Tibial nerve (tissue), 4 donors: ENCODE data around the gene ABLIM2. TPM values are rescaled to one million over a fixed set of nuclear protein-coding genes. Genes with fewer than 3 reads are reported as not detected.
A peak's percentile ranks its signal among the peaks of the same experiment; 100 is the strongest.

ENCODE experiments used
- DNase-seq, 2 donors: peaks; one replicate each; pipeline ENCODE4 v3.0.0-alpha.2; 2019; ENCODE audit warnings: low spot score in 2 of 2
- H3K27ac ChIP-seq, 4 donors: fragments of 200-600 bp; sonication (generic) in 3 of 4; one replicate each; pipeline ENCODE4 v1.5.1; 2017 to 2019; ENCODE audit warnings: mild to moderate bottlenecking in 1 of 4
- H3K27me3 ChIP-seq, 2 donors: fragments of 200-600 bp; sonication (generic) in 1 of 2; one replicate each; pipeline versions ENCODE4 v1.5.1 to v1.6.0; 2017 to 2019
- H3K36me3 ChIP-seq, 3 donors: fragments of 200-600 bp; sonication (generic); one replicate each; pipeline ENCODE4 v1.5.1; 2018 to 2019
- H3K4me1 ChIP-seq, 4 donors: fragments of 200-600 bp; sonication (generic) in 3 of 4; one replicate each; pipeline ENCODE4 v1.5.1; 2017 to 2019
- H3K4me3 ChIP-seq, 4 donors: fragments of 200-600 bp; sonication (generic) in 3 of 4; one replicate each; pipeline ENCODE4 v1.5.1; 2017 to 2019; ENCODE audit warnings: mild to moderate bottlenecking in 1 of 4, moderate library complexity in 1 of 4
- H3K9me3 ChIP-seq, 4 donors: fragments of 200-600 bp; sonication (generic) in 3 of 4; one replicate each; pipeline ENCODE4 v1.5.1; 2017 to 2019
- EP300 ChIP-seq, 2 donors: sonication (generic); formaldehyde crosslinking; IDR thresholded peaks; one replicate each; pipeline ENCODE4 v1.6.1; 2017; ENCODE audit warnings: antibody characterized with exemption in 2 of 2, mild to moderate bottlenecking in 1 of 2
- POLR2A ChIP-seq, 2 donors: fragments of 450-650 bp; IDR thresholded peaks; one replicate each; pipeline ENCODE4 v1.6.1; 2017; ENCODE audit warnings: antibody characterized with exemption in 2 of 2, mild to moderate bottlenecking in 2 of 2, moderate library complexity in 2 of 2
- WGBS, 2 donors: methylation state at CpG; one replicate each; pipeline ENCODE4 v1.1.5; 2018; 5-methylcytosine and 5-hydroxymethylcytosine counted together
- total RNA-seq, 4 donors: library from RNA; depleted of rRNA; stranded (reverse); fragments of >200 nt; gene quantifications; one replicate each; pipeline ENCODE4 v1.1.0, GENCODE V29; 2016
- TF ChIP-seq, protein P1 (sequence below), 5 experiments: fragments of 200-600 bp in 3 of 5; fragments of 450-650 bp in 2 of 5; sonication (generic) in 3 of 5; IDR thresholded peaks; one replicate each; pipeline ENCODE4 v1.5.1; 2016 to 2019; ENCODE audit warnings: antibody characterized with exemption in 5 of 5, mild to moderate bottlenecking in 3 of 5, moderate library complexity in 2 of 5

ABLIM2 gene
- total RNA-seq, 4 donors from 2014 or later = 29.1 to 125 (median 41.7) TPM

DNA sequence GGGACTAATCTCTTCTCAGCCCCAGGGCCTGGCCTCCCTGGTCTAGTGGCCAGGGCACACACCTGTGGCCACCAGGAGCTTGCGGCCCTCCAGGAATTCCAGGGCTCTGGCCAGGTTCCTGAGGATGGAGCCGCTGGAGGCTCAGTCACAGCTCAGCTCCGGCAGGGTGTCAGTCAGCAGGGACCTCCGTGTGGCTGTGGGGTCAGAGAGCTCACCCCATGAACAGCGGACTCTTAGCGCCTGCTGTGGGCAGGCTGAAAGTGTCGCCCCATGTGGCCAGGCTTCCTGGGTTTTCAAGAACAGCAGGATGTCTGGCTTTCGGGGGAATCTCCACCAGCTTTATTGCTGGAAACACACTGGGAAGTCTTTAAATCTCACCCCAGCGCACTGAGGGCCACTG is 21.2 kb upstream of the ABLIM2 start:
- Histone ChIP-seq H3K9me3 (no peaks in the 10 kb centered on the region), H3K27me3 (no peaks in the 10 kb centered on the region), H3K27ac (no peak overlapping the region), H3K4me1 (peaks cover 0 to 53% (median 15%) of the 10 kb centered on the region in 4 donors), H3K36me3 (no peaks in the 10 kb centered on the region), H3K4me3 (no peak overlapping the region)
- DNase-seq = no peak
- WGBS, 2 donors = 75 to 86% methylated on average over 2 to 7 of the region's 9 CpGs
- TF ChIP-seq, protein P1, sequence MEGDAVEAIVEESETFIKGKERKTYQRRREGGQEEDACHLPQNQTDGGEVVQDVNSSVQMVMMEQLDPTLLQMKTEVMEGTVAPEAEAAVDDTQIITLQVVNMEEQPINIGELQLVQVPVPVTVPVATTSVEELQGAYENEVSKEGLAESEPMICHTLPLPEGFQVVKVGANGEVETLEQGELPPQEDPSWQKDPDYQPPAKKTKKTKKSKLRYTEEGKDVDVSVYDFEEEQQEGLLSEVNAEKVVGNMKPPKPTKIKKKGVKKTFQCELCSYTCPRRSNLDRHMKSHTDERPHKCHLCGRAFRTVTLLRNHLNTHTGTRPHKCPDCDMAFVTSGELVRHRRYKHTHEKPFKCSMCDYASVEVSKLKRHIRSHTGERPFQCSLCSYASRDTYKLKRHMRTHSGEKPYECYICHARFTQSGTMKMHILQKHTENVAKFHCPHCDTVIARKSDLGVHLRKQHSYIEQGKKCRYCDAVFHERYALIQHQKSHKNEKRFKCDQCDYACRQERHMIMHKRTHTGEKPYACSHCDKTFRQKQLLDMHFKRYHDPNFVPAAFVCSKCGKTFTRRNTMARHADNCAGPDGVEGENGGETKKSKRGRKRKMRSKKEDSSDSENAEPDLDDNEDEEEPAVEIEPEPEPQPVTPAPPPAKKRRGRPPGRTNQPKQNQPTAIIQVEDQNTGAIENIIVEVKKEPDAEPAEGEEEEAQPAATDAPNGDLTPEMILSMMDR (IDR thresholded peaks at IDR 0.05) = no peak
- TF ChIP-seq POLR2A (IDR thresholded peaks at IDR 0.05) (no peak), EP300 (IDR thresholded peaks at IDR 0.05) (no peak)

DNA sequence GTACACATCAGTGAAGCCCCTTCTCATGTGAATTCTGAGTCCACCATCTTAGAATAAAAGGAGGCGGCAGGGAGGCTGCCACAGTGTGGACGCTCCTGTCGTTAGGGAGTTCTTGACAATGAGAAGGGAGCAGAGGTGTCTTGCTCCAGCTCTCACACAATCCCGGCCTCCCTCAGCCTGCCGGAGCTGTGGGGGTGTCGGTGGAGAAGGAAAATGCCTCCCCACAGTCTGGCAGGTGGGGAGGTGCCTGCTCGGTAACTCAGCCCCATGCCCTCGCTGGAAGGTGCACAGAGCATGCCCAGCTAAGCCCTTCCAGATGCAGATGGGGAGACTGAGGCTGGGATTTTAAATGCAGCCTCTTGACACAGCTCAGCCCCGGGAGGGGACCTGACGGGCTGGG is 20.5 kb upstream of the ABLIM2 start:
- DNase-seq = no peak
- no peaks in the 10 kb centered on the region for H3K9me3 ChIP-seq
- TF ChIP-seq, protein P1 (IDR thresholded peaks at IDR 0.05) = no peak
- TF ChIP-seq EP300 (IDR thresholded peaks at IDR 0.05) = no peak
- no peak for TF ChIP-seq POLR2A (IDR thresholded peaks at IDR 0.05)
- no peaks in the 10 kb centered on the region for H3K27me3 ChIP-seq
- H3K27ac ChIP-seq = no peak overlapping the region
- H3K4me1 ChIP-seq = peaks cover 0 to 46% (median 13%) of the 10 kb centered on the region in 4 donors
- no peak overlapping the region for H3K4me3 ChIP-seq
- no peaks in the 10 kb centered on the region for H3K36me3 ChIP-seq
- WGBS, 2 donors = 69 to 89% methylated on average over 8 to 9 of the region's 10 CpGs

DNA sequence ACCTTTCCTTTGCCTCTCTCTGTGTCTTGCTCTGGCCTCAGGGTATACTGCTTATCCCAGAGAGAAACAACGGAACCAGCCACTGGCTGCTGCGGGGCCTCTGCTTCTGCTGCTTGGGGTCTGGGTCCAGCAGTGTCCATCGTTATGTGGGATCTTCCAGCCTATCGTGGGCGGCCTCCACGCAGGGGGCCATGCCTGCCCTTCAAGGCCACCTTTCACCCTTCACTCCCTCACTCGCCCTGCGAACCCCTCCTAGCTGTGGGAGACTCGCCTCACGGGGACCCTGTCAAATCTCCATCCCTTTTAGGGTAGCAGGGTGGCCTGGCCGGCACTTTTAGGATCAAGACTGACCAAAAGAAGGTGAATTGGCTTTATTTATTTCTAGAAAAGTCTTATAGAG is 19.3 kb upstream of the ABLIM2 start:
- H3K4me3 ChIP-seq = no peak overlapping the region
- no peak for TF ChIP-seq POLR2A (IDR thresholded peaks at IDR 0.05)
- TF ChIP-seq, protein P1 (IDR thresholded peaks at IDR 0.05) = no peak
- no peak for TF ChIP-seq EP300 (IDR thresholded peaks at IDR 0.05)
- H3K27ac ChIP-seq = peak overlapping the region in 1 of 4 donors; percentile 3
- H3K4me1 ChIP-seq = peaks cover 0 to 35% (median 9%) of the 10 kb centered on the region in 4 donors
- WGBS, 2 donors = 75 to 87% methylated on average over 11 of the region's 11 CpGs
- H3K27me3 ChIP-seq = no peaks in the 10 kb centered on the region
- no peak for DNase-seq
- H3K9me3 ChIP-seq = no peaks in the 10 kb centered on the region
- no peaks in the 10 kb centered on the region for H3K36me3 ChIP-seq

DNA sequence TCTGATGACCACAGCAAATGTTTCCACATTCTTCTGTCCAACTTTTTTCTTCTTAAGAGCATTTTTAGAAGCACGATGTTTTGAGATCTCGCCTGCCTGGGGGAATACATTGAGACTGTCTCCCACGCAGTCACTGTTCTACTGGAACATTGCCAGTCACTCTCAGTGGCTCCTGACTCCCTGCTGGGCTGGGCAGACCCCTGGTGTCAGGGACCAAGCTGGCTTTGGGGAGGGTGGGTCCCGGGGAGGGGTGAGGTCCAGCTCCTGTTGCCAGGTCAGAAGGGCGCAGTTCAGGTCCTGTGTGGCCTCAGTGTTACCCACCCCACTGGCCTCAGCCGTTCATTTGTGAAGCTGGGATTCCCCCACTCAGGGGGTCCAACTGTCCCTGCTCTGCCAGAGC is 18.9 kb upstream of the ABLIM2 start:
- H3K4me1 ChIP-seq = peaks cover 0 to 31% (median 5%) of the 10 kb centered on the region in 4 donors
- TF ChIP-seq EP300 (IDR thresholded peaks at IDR 0.05) (no peak), POLR2A (IDR thresholded peaks at IDR 0.05) (no peak)
- TF ChIP-seq, protein P1 (IDR thresholded peaks at IDR 0.05) = no peak
- WGBS, 2 donors = 36 to 50% methylated on average over 6 of the region's 6 CpGs

DNA sequence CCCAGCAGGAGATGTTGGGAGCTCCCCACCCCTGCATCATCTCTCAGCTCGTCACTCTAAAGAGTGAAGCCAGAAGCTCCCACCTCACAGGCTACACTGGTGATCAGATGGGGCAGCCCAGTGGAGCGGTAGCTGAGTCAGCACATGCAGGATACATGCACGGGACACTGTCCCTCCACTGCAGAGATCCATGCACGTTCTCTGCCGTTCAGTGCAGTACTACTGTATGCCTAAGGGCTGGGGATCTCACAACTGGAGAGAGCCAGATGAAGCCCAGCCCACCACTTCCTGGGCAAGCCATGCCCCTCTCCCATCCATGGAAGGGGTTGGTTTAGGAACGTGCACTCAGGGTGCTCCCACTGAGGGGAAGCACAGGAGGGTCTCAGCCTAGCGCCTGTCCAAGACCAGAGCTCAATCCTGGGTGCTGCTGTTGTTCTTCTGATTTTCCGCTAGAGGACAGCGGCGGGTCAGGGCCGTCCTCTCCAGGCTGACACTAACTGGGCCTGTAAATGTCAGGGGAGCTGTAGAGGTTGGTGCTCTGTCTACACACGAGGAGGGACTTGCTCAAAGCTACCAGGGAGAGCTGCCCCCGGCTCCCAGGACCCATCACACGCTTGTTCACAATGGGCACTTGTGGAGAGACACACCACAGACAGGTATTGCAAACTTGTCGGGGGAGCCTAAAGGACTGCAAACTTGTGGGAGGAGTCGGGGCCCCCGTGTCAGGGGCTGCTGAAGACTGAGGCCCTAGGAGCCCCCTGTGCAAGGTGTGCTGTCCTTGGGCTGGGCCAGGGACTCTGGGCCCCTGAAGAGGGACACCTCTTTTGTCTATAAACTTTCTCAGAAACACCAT is 18.2 kb upstream of the ABLIM2 start:
- H3K4me3 ChIP-seq = no peak overlapping the region
- WGBS, 2 donors = 32 to 39% methylated on average over 10 to 17 of the region's 17 CpGs

More for the DNA sequence above, 18.9 kb upstream of the ABLIM2 start:
- Histone ChIP-seq H3K27ac (peak overlapping the region in 1 of 4 donors; percentile 3), H3K36me3 (no peaks in the 10 kb centered on the region), H3K9me3 (no peaks in the 10 kb centered on the region), H3K4me3 (no peak overlapping the region), H3K27me3 (no peaks in the 10 kb centered on the region)
- no peak for DNase-seq

More for the DNA sequence above, 18.2 kb upstream of the ABLIM2 start:
- Histone ChIP-seq H3K9me3 (no peaks in the 10 kb centered on the region), H3K4me1 (peaks cover 0 to 23% (median 2%) of the 10 kb centered on the region in 4 donors), H3K27me3 (no peaks in the 10 kb centered on the region), H3K36me3 (no peaks in the 10 kb centered on the region), H3K27ac (no peak overlapping the region)
- no peak for TF ChIP-seq EP300 (IDR thresholded peaks at IDR 0.05)
- TF ChIP-seq, protein P1 (IDR thresholded peaks at IDR 0.05) = peak; percentile 62 to 83 (median 79)
- TF ChIP-seq POLR2A (IDR thresholded peaks at IDR 0.05) = no peak
- DNase-seq = no peak
